ENCODE data around the gene PLD3.

PLD3 gene

GRCh38 chr19:40309666-40310065 is 38.8 kb upstream of the PLD3 start:
- TF ChIP-seq, protein P1, sequence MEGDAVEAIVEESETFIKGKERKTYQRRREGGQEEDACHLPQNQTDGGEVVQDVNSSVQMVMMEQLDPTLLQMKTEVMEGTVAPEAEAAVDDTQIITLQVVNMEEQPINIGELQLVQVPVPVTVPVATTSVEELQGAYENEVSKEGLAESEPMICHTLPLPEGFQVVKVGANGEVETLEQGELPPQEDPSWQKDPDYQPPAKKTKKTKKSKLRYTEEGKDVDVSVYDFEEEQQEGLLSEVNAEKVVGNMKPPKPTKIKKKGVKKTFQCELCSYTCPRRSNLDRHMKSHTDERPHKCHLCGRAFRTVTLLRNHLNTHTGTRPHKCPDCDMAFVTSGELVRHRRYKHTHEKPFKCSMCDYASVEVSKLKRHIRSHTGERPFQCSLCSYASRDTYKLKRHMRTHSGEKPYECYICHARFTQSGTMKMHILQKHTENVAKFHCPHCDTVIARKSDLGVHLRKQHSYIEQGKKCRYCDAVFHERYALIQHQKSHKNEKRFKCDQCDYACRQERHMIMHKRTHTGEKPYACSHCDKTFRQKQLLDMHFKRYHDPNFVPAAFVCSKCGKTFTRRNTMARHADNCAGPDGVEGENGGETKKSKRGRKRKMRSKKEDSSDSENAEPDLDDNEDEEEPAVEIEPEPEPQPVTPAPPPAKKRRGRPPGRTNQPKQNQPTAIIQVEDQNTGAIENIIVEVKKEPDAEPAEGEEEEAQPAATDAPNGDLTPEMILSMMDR (IDR thresholded peaks at IDR 0.05; ENCODE audit: insufficient read depth, low read depth, low read length, missing control alignments), result no peak
- no peak for DNase-seq (ENCODE audit: low read depth)

DNA sequence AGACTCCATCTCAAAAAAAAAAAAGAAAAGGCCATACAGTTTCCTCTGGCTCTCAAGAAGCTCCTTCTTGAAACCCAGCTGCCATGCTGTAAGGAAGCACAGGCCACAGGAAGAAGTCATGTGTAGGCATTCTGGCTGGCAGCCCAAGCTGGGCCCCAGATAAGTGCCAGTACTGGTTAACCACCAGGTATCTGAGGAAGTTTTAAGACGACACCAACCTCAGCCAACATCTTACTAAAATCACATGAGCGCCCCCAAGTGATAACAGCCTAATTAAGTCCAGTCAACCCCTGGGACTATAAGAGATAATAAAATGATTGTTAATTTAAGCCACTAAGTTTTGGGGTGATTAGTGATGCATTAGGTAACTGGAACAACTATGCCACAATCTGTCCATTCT is 36.0 kb upstream of the PLD3 start:
- H3K4me3 ChIP-seq (ENCODE audit: low read depth, low read length), result no peak overlapping the region
- TF ChIP-seq, protein P1 (IDR thresholded peaks at IDR 0.05; ENCODE audit: insufficient read depth, low read depth, low read length, missing control alignments), result no peak
- DNase-seq (ENCODE audit: low read depth), result peak; percentile 26

More at GRCh38 chr19:40309666-40310065, 38.8 kb upstream of the PLD3 start:
- no peak overlapping the region for H3K4me3 ChIP-seq (ENCODE audit: low read depth, low read length)

DNA sequence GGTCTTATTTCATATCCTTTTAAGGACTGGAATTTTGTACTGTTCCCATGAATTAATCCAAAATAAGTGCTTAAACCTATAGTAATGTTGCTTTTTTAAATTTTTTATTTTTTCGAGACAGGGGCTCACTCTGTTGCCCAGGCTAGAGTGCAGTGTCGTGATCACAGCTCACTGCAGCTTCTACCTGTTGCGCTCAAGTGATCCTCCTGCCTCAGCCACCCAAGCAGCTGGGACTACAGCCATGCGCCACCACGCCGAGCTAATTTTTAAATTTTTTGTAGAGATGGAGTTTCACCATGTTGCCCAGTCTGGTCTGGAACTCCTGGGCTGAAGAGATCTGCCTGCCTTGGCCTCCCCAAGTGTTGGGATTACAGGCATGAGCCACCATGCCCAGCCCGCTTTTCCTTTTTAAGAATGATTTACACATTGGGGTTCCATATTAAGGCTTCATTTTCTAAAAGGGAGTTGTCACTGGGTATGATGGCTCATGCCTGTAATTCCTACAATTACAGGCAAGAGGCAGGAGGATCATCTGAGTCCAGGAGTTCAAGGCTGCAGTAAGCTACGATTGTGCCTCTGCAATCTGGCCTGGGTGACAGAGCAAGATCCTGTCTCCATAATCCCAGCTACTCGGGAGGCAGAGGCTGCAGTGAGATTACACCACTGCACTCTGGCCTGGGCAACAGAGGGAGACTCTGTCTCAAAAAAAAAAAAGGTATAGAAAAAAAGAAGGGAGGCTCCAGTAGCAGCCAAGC is 35.1 kb upstream of the PLD3 start:
- TF ChIP-seq, protein P1 (IDR thresholded peaks at IDR 0.05; ENCODE audit: insufficient read depth, low read depth, low read length, missing control alignments), result no peak
- no peak for DNase-seq (ENCODE audit: low read depth)

DNA sequence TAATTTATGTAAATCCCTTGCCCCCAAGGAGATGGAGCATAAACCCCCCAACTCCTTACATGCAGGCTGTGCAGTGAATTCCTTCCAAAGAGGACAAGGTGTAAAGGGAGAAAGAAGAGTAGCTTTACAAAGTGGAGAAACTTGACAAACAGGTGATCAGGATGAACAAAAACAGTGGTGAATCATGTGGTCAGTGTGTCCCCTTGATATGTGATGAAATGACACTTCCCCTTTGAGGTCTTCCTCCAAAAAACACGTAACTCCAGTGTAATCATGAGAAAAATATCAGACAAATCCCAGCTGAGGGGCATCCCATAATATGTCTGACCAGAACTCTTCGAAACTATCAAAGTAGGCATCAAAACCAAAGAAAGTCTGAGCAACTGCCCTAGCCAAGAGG is 33.8 kb upstream of the PLD3 start:
- no peak overlapping the region for H3K4me3 ChIP-seq (ENCODE audit: low read depth, low read length)
- DNase-seq (ENCODE audit: low read depth), result no peak
- TF ChIP-seq, protein P1 (IDR thresholded peaks at IDR 0.05; ENCODE audit: insufficient read depth, low read depth, low read length, missing control alignments), result no peak

More for the DNA sequence above, 35.1 kb upstream of the PLD3 start:
- H3K4me3 ChIP-seq (ENCODE audit: low read depth, low read length), result no peak overlapping the region

DNA sequence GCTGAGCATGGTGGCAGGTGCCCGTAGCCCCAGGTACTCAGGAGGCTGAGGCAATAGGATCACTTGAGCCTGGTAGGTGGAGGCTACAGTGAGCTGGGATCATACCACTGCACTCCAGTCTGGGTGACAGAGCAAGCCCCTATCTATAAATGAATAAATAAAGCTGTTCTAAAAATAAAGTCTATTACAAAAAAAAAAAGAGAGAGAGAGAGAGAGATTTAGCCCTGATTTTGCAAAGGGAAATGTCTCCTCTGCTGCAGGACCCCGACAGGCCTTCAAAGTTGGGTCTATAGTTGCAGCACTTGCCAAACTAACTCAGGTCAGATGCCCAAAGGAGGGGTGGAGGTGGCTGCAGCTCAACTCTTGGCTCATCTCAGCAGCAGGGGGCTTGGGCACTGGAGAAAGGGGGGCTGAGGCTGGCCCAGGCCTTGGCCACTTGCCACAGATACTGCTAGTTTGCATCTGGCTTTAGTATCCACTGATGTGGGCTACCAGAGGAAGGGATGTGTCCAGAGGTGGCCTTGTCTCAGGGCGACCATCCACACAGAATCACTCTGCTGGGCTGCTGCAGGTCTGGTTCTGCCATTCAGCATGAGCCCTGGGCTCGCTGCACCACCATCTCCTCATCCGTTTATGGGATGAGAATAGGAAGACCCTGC is 32.6 kb upstream of the PLD3 start:
- no peak overlapping the region for H3K4me3 ChIP-seq (ENCODE audit: low read depth, low read length)
- TF ChIP-seq, protein P1 (IDR thresholded peaks at IDR 0.05; ENCODE audit: insufficient read depth, low read depth, low read length, missing control alignments), result no peak
- no peak for DNase-seq (ENCODE audit: low read depth)

- H3K4me3 ChIP-seq (ENCODE audit: low read depth, low read length), result no peak overlapping the region
- DNase-seq (ENCODE audit: low read depth), result no peak
- TF ChIP-seq, protein P1 (IDR thresholded peaks at IDR 0.05; ENCODE audit: insufficient read depth, low read depth, low read length, missing control alignments), result no peak
Observed at GRCh38 chr19:40317338-40317737, 31.2 kb upstream of the PLD3 start.
